Activated CD4-positive, alpha-beta T cell treated with anti-CD3 and anti-CD28 coated beads, Interleukin-2, amount 50 U/mL, for 4 hours (primary cell): ENCODE data around the gene RXFP1.

ENCODE experiments used
- DNase-seq, 2 experiments: peaks; one replicate each; pipeline ENCODE4 v3.0.0-alpha.2; 2020

The RXFP1 gene

DNA sequence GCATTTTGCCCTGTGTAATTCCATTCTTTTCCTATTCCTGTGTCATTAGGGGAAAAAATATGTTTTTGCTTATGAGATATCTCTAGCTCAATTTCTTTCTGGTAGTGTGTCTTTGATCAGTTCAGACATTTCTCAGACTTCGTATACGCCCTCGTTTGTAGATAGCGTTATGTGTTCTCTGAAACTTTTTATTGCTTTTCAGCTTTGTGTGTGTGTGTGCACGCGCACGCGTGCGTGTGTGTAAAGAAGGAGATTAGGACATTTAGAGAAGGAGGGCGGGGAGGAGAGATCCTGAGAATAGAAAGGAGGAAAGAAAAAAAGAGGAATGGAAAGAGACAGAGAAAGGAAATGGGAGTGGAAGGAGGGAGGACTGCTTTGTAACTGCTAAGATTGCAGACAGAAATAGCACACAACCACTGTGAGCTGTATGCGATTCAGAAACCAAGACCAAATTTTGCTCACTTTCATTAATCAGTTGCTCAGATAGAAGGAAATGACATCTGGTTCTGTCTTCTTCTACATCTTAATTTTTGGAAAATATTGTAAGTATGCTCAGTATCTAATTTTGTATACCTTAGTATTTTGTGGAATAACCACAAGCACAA, at the start of gene RXFP1:
TSS of gene RXFP1 (plus strand) at position 399 of the 605 bp plus-strand sequence. CDS start at position 494, 95 bp downstream.
- DNase-seq = no peak

- no peak for DNase-seq
Measured at GRCh38 chr4:158481811-158482210, 39.9 kb upstream of the RXFP1 start.

DNA sequence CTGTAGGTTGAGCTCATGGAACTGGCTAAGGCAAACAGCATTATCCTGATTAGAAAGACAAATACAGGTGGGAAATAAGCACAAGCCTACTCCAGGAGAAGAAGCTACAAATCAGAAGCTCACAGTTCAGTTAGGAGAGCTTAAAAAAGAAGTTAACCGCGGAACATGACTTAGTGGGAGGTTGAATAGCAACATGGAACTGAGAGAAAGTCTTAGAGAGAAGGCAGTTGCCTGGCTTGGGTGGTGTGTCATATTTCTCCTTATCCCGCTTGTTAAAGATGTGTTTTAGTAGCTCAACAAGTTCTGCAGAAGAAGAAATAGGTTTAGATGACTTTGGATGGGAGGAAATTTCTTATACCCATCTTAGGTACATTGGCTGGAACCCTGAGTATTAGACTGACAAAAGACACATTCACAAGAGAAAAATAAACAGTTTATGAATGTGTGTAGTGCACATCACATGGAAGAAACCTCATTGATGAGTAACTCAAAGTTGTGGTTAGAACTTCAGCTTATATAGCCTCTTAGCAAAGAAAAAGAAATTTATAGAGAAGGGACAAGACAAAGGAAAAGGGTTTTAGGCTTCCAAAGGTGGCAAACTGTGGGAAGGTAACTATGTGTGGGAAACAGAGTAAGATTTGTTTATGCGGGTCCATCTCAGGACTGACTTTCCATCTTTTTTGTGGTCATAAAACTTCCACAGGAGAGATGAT, 37.4 kb upstream of the RXFP1 start:
- no peak for DNase-seq

- DNase-seq = no peak
Measured at GRCh38 chr4:158490629-158491028, 31.1 kb upstream of the RXFP1 start.

GRCh38 chr4:158492391-158492790, 29.3 kb upstream of the RXFP1 start:
- DNase-seq = no peak

DNA sequence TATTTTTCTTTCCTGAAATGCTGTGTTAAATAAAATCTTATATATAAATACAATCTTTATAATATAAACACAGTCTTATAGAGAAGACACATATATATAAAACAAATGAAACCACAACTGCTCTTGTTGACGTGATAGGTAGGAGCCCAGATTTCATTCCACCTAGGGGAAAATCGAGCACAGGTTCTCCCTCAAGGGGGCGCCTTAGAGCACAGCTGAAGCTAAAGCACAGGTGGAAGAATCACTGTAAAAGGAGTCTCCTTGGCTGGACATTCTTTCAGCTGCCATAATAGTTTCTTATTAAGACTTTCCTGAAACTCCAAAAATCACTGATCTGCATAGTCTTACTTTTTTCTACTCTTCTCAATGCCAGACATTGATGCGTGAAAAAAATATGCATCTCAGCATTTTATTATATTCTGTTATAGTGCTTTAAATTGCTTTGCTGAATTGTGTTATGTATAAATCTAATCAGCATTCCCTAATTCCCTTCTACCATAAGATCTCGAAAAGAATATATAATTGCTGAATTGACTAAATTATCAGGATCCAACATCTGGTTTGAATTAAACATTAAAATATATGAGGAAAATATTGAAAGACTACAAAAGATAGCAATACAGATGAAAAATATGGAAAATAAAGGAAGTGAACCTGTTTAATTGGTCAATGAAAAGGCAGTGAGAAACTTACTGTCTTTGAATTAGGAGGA, 25.5 kb upstream of the RXFP1 start:
- peak in 1 of 2 experiments; percentile 0 for DNase-seq

- DNase-seq = no peak
Measured at GRCh38 chr4:158500054-158500453, 21.6 kb upstream of the RXFP1 start.

DNA sequence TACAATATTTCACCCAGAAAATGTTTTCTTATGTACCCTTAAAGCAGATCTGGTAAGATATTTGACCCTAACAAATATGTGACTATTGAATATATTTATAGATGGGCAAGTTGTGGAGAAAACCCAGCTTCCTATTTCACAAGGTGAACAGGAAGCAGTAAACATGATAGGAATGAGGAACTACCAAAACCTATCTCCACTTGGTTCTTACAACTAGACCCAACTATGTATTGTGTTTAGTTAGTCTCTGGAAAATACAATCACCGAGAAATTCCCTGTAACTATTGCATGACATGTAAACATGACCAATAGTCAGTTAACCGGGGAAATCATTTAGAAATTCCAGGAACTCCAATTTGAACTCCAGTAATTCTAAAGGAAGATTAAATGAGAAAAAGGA, 8.4 kb upstream of the RXFP1 start:
- no peak for DNase-seq

- no peak for DNase-seq
Measured at GRCh38 chr4:158519226-158519625, 2.5 kb upstream of the RXFP1 start.

- no peak for DNase-seq
Measured at GRCh38 chr4:158523990-158524535, 2.4 kb downstream of the RXFP1 start.

- no peak for DNase-seq
Measured at GRCh38 chr4:158527516-158527915, 5.8 kb downstream of the RXFP1 start.

GRCh38 chr4:158529505-158529904, 7.8 kb downstream of the RXFP1 start:
- DNase-seq = no peak

DNA sequence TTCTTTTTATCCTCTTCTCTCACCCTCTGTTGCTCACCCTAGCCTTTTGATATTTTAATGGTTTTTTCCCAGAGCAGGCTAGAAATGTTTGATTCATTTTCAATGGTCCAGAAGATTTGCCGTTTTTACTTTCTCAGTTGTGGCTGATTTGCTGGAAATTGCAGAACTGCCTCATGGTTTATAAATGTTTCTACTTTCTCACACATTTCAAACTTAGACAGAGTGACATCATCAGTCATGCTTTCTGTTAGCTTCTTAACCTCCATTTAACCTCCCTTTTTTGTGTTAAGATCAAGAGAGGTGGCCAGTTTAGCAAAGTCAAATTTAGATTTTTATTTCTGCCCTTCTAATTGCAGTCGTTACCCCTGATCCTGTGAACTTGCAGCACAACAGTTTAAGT, 8.7 kb downstream of the RXFP1 start:
- no peak for DNase-seq

DNA sequence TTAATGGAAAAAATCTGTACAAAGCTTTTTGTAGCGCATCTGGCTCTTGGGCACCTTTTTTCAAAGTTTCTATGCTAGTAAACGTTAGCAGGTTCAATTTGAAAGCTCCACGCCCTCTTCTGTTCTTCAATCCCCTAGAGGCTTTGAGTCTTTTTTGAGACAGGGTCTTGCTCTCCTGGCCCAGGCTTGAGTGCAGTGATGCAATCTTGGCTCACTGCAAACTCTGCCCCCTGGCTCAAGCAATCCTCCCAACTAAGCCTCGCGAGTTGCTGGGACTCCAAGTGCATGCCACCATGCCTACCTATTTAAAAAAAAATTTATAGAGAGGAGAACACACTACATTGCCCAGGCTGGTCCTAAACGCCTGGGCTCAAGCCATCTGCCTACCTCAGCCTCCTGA, 9.2 kb downstream of the RXFP1 start:
- no peak for DNase-seq

- DNase-seq = no peak
Measured at GRCh38 chr4:158532556-158533231, 11.0 kb downstream of the RXFP1 start.

DNA sequence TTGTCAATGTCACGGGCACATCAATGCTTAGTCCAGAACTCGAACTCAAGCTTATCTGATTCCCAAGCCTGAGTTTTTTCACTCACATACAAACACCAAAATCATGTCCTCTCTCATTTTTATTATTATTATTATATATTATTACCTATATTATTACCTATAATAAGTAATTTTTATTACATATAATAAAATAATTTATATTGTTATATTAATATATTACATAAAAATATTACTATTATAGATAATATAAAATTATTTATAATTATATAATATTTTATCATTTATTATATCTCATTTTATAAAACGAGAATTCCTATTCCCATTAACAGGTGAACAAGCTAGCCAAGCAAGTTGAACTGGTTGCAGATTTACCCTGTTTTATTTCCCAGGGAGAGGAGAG, 13.0 kb downstream of the RXFP1 start:
- no peak for DNase-seq

- no peak for DNase-seq
Measured at GRCh38 chr4:158535130-158535614, 13.5 kb downstream of the RXFP1 start.

- DNase-seq = no peak
Measured at GRCh38 chr4:158536833-158537232, 15.2 kb downstream of the RXFP1 start.

GRCh38 chr4:158538176-158538575, 16.5 kb downstream of the RXFP1 start:
- DNase-seq = no peak

- DNase-seq = no peak
Measured at GRCh38 chr4:158538911-158539310, 17.2 kb downstream of the RXFP1 start.

GRCh38 chr4:158540125-158540907, 18.6 kb downstream of the RXFP1 start:
- no peak for DNase-seq

DNA sequence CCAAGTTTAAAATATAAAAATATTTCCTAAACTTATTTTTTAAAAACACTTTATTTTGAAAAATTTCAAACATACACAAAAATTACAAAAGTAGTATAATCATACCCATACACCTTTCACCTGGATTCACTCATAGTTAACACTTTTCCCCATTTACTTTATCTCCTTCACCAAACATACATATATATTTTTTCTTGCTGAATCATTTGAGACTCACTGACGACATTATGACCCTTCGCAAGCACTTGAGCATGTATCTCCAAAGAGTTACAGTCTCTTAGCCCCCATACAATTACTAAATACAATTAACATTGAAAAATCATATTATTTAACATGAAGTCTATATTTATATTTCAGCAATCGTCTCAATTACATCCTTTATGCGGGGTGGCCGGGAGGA, 19.8 kb downstream of the RXFP1 start:
- no peak for DNase-seq
